K562 (cell line): Measurements from ENCODE around the gene CARD14. TPM values are rescaled to one million over a fixed set of nuclear protein-coding genes. Genes with fewer than 3 reads are reported as not detected.

ENCODE experiments used
- ELF1 ChIP-seq: fragments of 200-800 bp; sonication (Bioruptor generic); IDR thresholded peaks from 2 replicates; pipeline ENCODE4 v1.6.1; 2016; ENCODE audit warnings: missing genetic modification characterization, missing compliant biosample characterization
- KDM4B ChIP-seq, 2 experiments: fragments of 450-650 bp in 1 of 2; sonication (generic) in 1 of 2; IDR thresholded peaks; 2 replicates each; pipeline ENCODE4 v1.6.1; 2016 to 2017; ENCODE audit warnings: borderline replicate concordance in 2 of 2, antibody characterized with exemption in 1 of 2, low read depth in 1 of 2, mild to moderate bottlenecking in 1 of 2
- MGA ChIP-seq: fragments of 450-650 bp; IDR thresholded peaks from 2 replicates; pipeline ENCODE4 v1.6.1; 2016; ENCODE audit warnings: mild to moderate bottlenecking, moderate library complexity
- MTF1 ChIP-seq: fragments of 250-450 bp; sonication (Bioruptor Pico); IDR thresholded peaks from 2 replicates; pipeline ENCODE4 v1.9.0; 2021; ENCODE audit warnings: moderate library complexity, mild to moderate bottlenecking, inconsistent platforms, borderline replicate concordance
- TCF7L2 ChIP-seq: fragments of 150-350 bp; IDR thresholded peaks from 2 replicates; pipeline ENCODE4 v1.6.1; 2016; ENCODE audit warnings: low read depth, mild to moderate bottlenecking, low read length, moderate library complexity
- WHSC1 ChIP-seq: IDR thresholded peaks from one replicate; pipeline ENCODE4 v1.6.1; 2012; ENCODE audit warnings: low read length, control low read depth, inconsistent platforms
- ZNF785 ChIP-seq: fragments of 250-450 bp; sonication (Bioruptor Pico); IDR thresholded peaks from 2 replicates; pipeline ENCODE4 v1.4.0; 2020; ENCODE audit warnings: mild to moderate bottlenecking
- polyA plus RNA-seq, 8 experiments: library from polyadenylated mRNA; depleted of rRNA in 4 of 8; stranded (reverse) in 5 of 8; unstranded in 3 of 8; fragments of >200 nt; fragmentation: Nextera tagmentation in 2 of 8; fragmentation: Illumina TruSeq in 1 of 8; extraction: Ambion mirVana in 2 of 8; extraction: Trizol in 1 of 8; gene quantifications; 2 replicates each; pipeline versions ENCODE4 v1.2.1 to v1.2.3, GENCODE V29; 2011 to 2014; ENCODE audit warnings: inconsistent platforms in 1 of 8, missing spikeins in 1 of 8
- total RNA-seq, 7 experiments: library from RNA; depleted of rRNA in 6 of 7; stranded (reverse); fragments of >200 nt in 6 of 7; fragmentation: Illumina TruSeq in 2 of 7; extraction: Trizol in 2 of 7; gene quantifications; 2 replicates each; pipeline versions ENCODE4 v1.2.1 to v1.2.3, GENCODE V29; 2011 to 2021; ENCODE audit warnings: low replicate concordance in 1 of 7

The CARD14 gene
- total and polyA plus RNA-seq, 9 of the 15 experiments (the other 6 are each of a cell fraction or from before 2014, with no cell fraction given) = not detected

- no peak for TF ChIP-seq WHSC1
- 0 out of 2 replicates have a peak, but pooled peaks have one; percentile 34 for TF ChIP-seq ELF1 (tag)
- TF ChIP-seq MGA = no peak
- no peak for TF ChIP-seq MTF1 (CRISPR knock-in tag)
- TF ChIP-seq KDM4B (IDR thresholded peaks at IDR 0.05; ENCODE audit: borderline replicate concordance in 2 of 2, low read depth in 1 of 2) = no peak
- peak; percentile 51; the same call in 1 of the 2 replicates for TF ChIP-seq TCF7L2
- TF ChIP-seq ZNF785 (CRISPR knock-in tag) = no peak
- TF ChIP-seq, all 486 proteins: peak for 110
Measured at GRCh38 chr17:80147035-80147822, 22.6 kb upstream of the CARD14 start, which contains the start of gene EIF4A3 (continued).
